Endometrium (tissue), 2 donors: Measurements from ENCODE around the gene UBN1.

ENCODE experiments used
- FAIRE-seq: peaks from 2 replicates; lab custom pipeline; 2012; peaks lifted over from hg19 to GRCh38; lab: Jason Lieb, UNC
- donor health status: control.
- donor health status: control.

Gene UBN1

DNA sequence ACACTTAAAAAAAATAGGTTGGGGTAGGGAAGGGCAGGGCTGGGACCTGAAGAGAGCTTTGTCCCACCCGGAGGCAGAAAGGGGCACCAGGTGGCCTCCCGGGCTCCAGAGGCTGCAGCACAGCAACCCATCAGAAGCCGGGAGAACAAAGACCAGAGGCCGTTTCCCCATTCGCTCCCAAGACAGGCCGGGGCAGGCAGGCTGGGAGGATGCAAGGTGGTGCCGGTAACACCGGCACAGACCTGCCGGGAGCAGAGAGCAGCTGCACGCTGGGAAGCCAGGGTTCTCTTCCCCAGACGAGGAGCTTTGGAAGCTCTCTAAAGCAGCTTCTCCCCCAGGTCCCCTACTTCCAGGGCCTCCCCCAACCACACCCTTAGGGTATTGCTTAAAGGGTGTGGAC, 84.1 kb downstream of the UBN1 start:
- FAIRE-seq: no peak
